Hypothalamus (tissue), 51 donors: ENCODE measurements around the gene STN1.

ENCODE experiments used
- DNase-seq, 51 donors: peaks; one replicate each; lab custom pipeline; 2025; lab: John Stamatoyannopoulos, UW

Gene STN1, protein sequence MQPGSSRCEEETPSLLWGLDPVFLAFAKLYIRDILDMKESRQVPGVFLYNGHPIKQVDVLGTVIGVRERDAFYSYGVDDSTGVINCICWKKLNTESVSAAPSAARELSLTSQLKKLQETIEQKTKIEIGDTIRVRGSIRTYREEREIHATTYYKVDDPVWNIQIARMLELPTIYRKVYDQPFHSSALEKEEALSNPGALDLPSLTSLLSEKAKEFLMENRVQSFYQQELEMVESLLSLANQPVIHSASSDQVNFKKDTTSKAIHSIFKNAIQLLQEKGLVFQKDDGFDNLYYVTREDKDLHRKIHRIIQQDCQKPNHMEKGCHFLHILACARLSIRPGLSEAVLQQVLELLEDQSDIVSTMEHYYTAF

DNA sequence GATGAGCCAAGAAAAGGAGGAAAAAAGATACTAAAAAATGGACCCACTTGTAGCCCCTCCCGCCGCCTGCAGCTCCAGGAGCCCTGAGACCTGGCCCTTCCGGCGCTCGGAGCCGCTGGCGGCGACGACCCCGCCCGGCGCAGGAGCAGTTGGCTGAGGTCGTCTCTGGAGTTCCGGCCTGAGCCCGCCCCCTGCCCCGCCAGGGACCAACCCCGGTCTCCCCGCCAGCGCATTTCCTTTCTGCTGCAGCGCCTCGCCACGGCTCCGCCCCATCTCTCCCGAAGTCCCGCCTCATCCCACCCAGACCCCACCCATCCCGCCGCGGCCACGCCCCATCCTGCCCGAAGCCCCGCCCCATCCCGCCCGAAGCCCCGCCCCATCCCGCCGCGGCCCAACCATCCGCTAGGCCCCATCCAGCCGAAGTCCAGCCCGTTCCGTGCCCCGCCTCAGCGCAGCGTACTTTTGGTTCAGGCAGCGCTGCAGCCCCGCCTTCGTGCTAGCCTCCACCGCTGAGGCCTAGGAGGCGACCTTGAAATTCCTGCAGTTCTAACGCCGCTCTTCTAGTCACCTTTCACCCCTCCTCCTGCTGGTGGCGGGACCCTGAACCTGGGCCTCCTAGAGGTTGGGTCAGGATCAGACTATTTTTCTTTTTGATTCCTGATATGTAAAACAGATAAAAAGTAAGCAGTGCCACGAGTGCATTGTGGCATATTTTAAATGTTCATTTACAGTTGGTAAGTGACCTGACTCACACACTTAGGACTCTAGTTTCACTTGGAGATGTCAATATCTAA is at the start of gene STN1:
STN1 (minus strand) TSS at position 132 of the 794 bp plus-strand sequence. CDS start 590 bp downstream, outside the sequence.
- peak; percentile 60 to 99 (median 96) for DNase-seq

DNA sequence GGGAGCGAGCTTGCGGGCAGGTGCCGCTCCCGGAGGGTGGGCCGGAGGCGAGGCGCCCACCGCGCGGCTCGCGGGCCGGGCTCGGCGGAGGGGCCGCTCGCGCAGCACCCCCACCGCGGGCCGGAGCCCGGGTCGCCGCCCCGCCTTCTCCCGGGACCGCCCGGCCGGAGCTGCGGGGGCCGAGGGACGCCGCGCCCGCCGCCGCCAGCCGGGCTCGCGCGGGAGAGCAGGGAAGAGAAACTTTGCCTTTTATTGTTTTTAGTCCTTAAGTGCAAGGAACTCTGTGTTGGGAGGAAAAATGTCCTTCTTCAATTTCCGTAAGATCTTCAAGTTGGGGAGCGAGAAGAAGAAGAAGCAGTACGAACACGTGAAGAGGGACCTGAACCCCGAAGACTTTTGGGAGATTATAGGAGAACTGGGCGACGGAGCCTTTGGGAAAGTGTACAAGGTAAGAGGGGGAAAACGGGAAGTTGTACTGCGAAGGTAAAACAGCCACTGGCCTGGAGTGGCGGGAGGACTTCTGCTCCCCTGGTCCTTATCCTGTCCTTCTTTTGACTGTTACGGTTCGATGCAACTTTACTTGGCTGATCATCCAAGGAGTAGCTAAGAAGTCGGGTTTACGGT is 49.6 kb upstream of the STN1 start:
- peak in 11 of 51 donors; percentile 17 to 74 (median 47) for DNase-seq

- DNase-seq: peak in 50 of 51 donors; percentile 21 to 90 (median 71)
Measured at GRCh38 chr10:103966671-103967447, 48.9 kb upstream of the STN1 start, which contains the start of gene SLK. SLK (plus strand) TSS chr10:103967140; CDS start chr10:103967746, 606 bp downstream.

- no peak for DNase-seq
Measured at GRCh38 chr10:103960103-103960502, 42.1 kb upstream of the STN1 start.

GRCh38 chr10:103958996-103959395 is 41.0 kb upstream of the STN1 start:
- DNase-seq: no peak

- no peak for DNase-seq
Measured at GRCh38 chr10:103954543-103954942, 36.6 kb upstream of the STN1 start.

DNA sequence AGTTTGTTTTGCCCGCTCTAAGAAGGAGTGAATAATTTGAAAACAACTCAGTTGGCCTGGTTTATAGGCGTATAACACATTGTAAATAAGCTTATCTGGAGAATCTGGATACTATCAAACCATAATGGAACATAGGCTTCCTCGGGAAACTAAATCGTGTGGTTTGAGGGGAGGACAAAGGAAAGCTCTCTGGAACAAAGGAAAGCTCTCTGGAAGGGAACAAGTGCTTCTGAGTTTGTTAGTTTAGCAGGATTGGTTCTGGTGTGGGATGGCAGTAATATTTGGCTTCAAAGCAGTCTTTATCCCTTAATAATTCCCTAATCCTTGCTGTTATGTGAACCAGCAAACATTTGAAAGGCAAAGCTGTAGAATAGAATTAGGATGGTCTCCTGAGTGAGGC is 34.0 kb upstream of the STN1 start:
- DNase-seq: no peak

DNA sequence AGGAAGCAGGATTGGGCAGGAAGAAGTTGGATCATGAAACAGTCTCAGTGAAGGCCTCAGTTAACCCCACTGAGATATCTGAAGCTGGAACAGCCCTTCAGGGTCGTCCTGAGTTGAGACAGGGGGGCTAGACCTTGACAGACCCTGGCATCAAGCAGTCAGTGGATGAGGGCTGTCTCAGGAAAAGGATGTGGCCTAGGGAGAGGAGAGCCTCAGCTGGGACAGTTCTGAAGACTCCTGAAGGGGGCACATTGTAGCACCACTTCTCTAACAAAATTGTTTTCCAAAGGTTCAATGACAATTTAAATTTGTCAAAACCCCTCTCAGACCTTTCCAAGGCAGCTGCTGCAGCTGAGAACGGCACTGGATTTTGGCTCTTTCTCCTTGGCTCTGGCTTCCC is 33.2 kb upstream of the STN1 start:
- no peak for DNase-seq

GRCh38 chr10:103949728-103950127 is 31.7 kb upstream of the STN1 start:
- no peak for DNase-seq

DNA sequence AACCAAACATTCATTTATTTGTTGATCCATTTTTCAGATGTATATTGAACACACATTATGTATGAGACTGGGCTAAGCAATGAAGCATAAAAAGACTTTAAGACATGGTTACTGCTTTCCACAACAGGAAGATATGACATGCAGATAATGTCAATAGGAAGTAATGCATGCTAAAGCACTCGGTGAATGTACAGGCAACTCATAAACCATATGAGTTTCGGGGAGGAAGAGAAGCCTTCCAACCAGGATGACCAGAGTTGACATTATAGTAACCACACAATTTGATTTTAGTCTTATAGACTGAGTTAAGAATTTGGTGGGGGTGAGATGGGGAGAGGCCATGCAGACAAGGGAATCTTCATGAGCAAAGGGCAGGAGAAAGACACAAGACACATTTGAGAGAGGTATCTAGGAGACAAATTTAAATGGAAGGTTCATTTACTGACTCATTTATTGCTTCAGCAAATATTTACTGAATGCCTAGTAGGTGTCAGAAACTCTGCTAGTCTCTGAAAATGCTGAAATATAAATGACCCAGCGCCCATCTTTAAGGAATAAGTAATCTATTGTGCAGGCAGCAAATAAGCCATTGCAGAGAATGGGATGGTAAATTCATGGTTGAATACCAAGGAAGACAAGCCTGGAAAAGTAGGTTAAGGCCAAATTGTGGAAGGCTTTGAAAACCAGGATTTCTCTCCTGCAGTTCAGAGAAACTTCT is 30.0 kb upstream of the STN1 start:
- no peak for DNase-seq

GRCh38 chr10:103942866-103943265 is 24.9 kb upstream of the STN1 start:
- peak in 1 of 51 donors; percentile 4 for DNase-seq

DNA sequence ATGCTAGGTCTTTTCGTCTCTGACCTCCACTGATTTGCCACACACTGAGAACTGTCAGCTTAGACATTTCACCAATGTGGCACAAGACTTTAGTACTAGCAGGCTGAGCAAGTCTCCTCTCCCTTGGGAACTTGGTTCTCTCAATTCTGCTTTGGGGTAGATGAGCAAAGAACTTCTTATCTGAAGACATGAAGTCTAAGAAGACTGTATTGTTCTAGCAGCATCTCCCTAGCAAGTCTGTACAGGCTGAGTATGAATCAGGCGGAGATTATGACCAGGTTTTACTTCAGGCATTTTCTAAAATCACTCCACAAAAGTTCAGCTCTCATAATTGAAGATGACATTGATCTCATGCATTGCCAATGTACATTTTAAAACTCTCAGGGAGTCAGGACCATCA is 23.8 kb upstream of the STN1 start:
- no peak for DNase-seq

DNA sequence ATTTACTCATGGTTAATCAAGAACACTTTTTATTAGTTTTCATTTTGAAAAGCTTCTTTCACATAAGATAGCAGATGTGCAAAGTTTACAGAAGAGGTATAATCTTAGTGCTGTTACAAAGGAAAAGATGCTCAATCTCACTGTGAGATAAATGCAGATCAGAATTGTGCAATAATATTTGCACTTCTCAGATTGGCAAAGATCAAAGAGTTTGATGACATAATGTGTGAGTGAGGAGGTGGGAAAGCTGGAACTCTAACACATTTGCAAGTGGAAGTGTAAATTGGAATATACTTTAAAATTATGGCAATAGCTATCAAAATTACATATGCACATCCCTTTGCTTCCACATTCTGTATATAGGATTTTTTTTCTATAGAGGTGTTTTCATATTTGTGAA is 21.5 kb upstream of the STN1 start:
- DNase-seq: no peak

- peak in 26 of 51 donors; percentile 5 to 70 (median 24) for DNase-seq
Measured at GRCh38 chr10:103936022-103936421, 18.0 kb upstream of the STN1 start.

DNA sequence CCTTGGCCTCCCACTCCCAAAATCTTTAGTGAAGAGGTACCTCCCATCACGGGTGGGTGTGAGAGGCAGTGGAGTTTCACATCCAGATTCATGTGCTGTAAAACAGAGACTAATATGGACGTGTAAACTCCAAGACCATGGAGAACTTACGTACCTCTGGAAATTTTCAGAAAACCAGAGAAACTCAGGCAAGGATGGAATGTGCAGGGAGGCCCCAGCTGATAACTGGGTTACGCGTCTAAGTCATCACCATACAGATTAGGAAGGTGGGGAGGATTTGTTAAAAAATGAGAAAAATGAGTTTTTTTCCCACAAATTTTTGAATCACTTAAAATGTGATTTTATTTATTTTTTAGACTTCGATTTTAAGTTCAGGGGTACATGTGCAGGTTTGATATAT is 16.3 kb upstream of the STN1 start:
- no peak for DNase-seq

GRCh38 chr10:103933557-103934121 is 15.7 kb upstream of the STN1 start:
- DNase-seq: peak in 38 of 51 donors; percentile 5 to 86 (median 41)

DNA sequence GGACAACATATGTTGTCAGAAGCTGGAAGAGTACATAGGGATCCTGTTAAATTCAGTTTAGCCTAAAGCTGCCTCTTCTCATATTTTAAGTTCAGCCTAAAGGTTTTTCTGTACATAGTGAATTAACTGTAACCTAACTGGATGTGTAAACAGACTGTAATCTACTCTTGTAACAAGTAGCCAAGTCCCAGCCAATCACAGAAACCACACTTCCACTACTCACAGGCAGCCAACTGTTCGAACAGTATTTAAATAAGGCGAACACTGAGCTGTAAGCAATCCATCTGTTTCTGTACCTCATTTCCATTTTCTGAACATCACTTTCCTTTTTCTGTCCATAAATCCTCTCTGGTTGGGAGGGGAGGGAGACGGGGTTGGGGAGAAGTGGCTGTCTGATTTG is 15.0 kb upstream of the STN1 start:
- DNase-seq: no peak

DNA sequence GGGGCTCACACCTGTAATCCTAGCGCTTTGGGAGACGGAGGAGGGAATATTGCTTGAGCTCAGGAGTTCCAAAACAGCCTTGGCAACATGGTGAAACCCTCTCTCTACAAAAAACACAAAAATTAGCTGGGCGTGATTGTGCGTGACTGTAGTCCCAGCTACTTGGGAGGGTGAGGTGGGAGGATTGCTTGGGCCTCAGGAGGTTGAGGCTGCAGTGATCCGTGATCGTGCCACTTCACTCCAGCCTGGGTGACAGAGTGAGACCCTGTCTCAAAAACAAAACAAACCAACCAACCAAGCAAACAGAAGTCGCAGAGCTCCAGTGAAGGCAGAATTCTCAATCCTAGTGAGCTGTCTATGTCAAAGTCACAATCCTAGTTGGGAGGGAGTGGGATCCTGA is 14.3 kb upstream of the STN1 start:
- DNase-seq: no peak

GRCh38 chr10:103931603-103932002 is 13.6 kb upstream of the STN1 start:
- DNase-seq: no peak
